Transverse colon (tissue), 4 donors: ENCODE data around the gene PLXNA2.

Experiments
- CTCF ChIP-seq, 5 experiments: fragments of 200-600 bp in 3 of 5; fragments of 450-650 bp in 2 of 5; sonication (generic) in 3 of 5; IDR thresholded peaks; 1 replicate in 2 of 5; 2 replicates in 3 of 5; pipeline ENCODE4 v1.5.1; 2016 to 2017; ENCODE audit warnings: antibody characterized with exemption in 5 of 5, inconsistent platforms in 3 of 5, mild to moderate bottlenecking in 2 of 5, moderate library complexity in 1 of 5
- EP300 ChIP-seq: sonication (generic); formaldehyde crosslinking; IDR thresholded peaks from one replicate; pipeline ENCODE4 v1.6.1; 2017; ENCODE audit warnings: antibody characterized with exemption, low read depth
- POLR2A ChIP-seq: fragments of 450-650 bp; IDR thresholded peaks from one replicate; pipeline ENCODE4 v1.6.1; 2016; ENCODE audit warnings: antibody characterized with exemption, mild to moderate bottlenecking, moderate library complexity
- POLR2AphosphoS5 ChIP-seq, 3 donors: sonication (generic); formaldehyde crosslinking; IDR thresholded peaks; one replicate each; pipeline ENCODE4 v1.6.1; 2016; ENCODE audit warnings: antibody characterized with exemption in 3 of 3

GRCh38 chr1:207983044-207983635 is 261.0 kb downstream of the PLXNA2 start:
- TF ChIP-seq CTCF (IDR thresholded peaks at IDR 0.05) (no peak), POLR2AphosphoS5 (IDR thresholded peaks at IDR 0.05) (no peak), EP300 (no peak), POLR2A (no peak)
